Left lung (tissue), 10 donors: ENCODE data around the gene EPHA8. TPM values are rescaled to one million over a fixed set of nuclear protein-coding genes. Genes with fewer than 3 reads are reported as not detected.

ENCODE experiments used
- ATAC-seq: fragments of 200-7000 bp; cut with Tn5 transposase; one replicate; pipeline ENCODE4 v1.9.1; 2020; ENCODE audit warnings: moderate library complexity
- DNase-seq, 4 donors: peaks; one replicate each; pipeline ENCODE4 v3.0.0-alpha.2; 2013 to 2020
- H3K27ac ChIP-seq, 2 donors: fragments of 200-600 bp; sonication (generic) in 1 of 2; one replicate each; pipeline versions ENCODE4 v1.5.0 to v1.8.0; 2020 to 2021
- H3K27me3 ChIP-seq, 2 donors: fragments of 200-600 bp; sonication (generic) in 1 of 2; one replicate each; pipeline versions ENCODE4 v1.5.0 to v1.8.0; 2020 to 2021
- H3K36me3 ChIP-seq, 2 donors: fragments of 200-600 bp; sonication (generic) in 1 of 2; one replicate each; pipeline versions ENCODE4 v1.5.0 to v1.8.0; 2020 to 2021
- H3K4me1 ChIP-seq, 2 donors: fragments of 200-600 bp; one replicate each; pipeline ENCODE4 v1.8.0; 2021
- H3K4me3 ChIP-seq, 2 donors: fragments of 200-600 bp; sonication (generic) in 1 of 2; one replicate each; pipeline versions ENCODE4 v1.5.0 to v1.8.0; 2020 to 2021; ENCODE audit warnings: mild to moderate bottlenecking in 1 of 2
- H3K9me3 ChIP-seq, 2 donors: fragments of 200-600 bp; sonication (generic) in 1 of 2; one replicate each; pipeline versions ENCODE4 v1.5.0 to v1.8.0; 2020 to 2021
- CTCF ChIP-seq, 2 donors: fragments of 200-600 bp; sonication (generic) in 1 of 2; IDR thresholded peaks; one replicate each; pipeline versions ENCODE4 v1.5.0 to v1.8.0; 2021; ENCODE audit warnings: antibody characterized with exemption in 2 of 2
- intact Hi-C, 2 donors: fragments of 100-400 bp; cut with DNase I; formaldehyde crosslinking; loops; one replicate each; pipeline versions ENCODE4 v1.11.2 to v1.14.2; 2022
- microRNA-seq, 2 donors: library from miRNA; unstranded; fragments of <30 nt; microRNA quantifications; one replicate each; pipeline ENCODE4, GENCODE V29; 2019
- polyA plus RNA-seq, 6 donors: library from polyadenylated mRNA; unstranded; fragments of 120-200 nt; gene quantifications; one replicate each; pipeline ENCODE4 v1.2.1, GENCODE V29; 2013; ENCODE audit not compliant: insufficient read length in 6 of 6
- total RNA-seq, 2 donors: library from RNA; stranded (reverse); fragmentation: NEBNext Ultra II Directional; extraction: Animal tissue kit (Norgen Biotek cat#: 25700); gene quantifications; one replicate each; pipeline ENCODE4 v1.2.1, GENCODE V29; 2021
- donor health status: DM: no; HTN: yes; CAD: no.
- donor health status: DM: no; HTN: no; CAD: no.

Gene EPHA8
- total and polyA plus RNA-seq, 8 donors, result 0.07 to 0.21 (median 0.18) TPM; not detected in 5

DNA sequence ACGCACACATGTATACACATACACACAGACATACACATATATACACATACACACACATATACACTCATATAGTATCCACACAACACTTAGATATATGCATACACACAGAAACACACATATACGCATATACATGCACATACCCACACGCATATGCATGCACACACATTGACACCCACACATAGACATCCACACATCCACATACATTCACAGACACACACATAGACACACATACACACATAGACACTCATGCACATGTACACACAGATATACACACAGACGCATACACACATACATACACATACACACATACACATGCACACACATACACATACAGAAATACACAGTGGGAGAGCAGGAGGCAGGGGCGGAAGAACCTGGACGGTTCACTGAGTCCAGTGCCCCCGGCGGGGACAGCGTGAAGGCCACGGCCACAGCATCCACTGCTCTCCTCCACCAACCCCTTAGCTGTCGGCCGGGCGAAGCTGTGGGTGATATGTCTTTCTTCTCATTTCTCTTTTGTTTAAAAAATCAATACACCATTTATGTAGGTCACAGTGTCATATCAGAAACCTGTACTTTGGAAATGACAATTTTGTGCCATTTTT is 86.9 kb downstream of the EPHA8 start:
- DNase-seq (no peak), ATAC-seq (no peak)
- no peaks in the 10 kb centered on the region for H3K4me1 ChIP-seq
- intact Hi-C loops, result no loop called here
- no peak overlapping the region for H3K4me3 ChIP-seq
- H3K27ac ChIP-seq, result no peak overlapping the region
- H3K36me3 ChIP-seq, result no peaks in the 10 kb centered on the region
- H3K27me3 ChIP-seq, result peaks cover 0 to 34% of the 10 kb centered on the region in 2 donors
- no peak for TF ChIP-seq CTCF (IDR thresholded peaks at IDR 0.05)
- no peaks in the 10 kb centered on the region for H3K9me3 ChIP-seq

DNA sequence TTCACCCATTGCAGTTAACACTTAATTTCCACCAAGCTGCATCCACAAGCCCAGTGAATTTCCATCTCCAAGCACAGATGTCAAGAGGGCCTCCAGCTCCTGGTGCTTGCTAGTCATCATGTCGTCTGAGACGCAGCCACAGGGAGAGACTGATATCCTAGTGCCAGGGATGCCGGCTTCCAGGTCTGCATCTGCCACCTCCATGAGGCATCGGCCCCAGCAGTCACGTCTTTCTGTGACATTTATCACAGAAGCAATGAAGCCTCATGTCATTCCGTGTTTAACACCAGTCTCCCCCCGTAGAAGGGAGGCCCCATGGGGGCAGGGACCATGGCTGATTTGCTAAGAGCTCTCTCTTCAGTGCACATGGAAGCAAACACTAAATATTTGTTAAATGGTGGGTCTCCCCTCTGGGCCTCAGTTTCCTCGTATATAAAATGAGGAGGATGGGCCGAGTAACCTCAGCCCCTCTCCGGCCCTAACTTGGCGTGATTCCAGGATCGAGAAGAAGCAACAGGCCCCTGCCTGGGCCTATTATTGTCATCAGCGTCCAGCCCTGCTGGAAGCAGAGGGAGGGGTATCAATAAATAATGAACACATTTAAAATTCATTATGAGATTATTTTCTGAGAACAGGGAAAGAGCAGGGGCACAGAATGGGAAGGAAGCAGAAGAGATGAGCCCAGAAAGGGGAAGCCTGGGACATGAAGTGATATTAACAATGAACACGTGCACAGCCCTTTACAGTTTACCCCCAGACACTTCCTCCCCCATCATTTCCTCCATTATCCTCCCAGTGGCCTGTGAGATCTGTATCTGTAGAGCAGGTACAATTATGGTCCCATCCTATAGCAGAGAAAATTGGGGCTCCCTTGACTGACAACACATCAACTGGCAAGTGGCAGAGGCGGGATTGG is 88.9 kb downstream of the EPHA8 start:
- no peak for TF ChIP-seq CTCF (IDR thresholded peaks at IDR 0.05)
- peak; percentile 49 for ATAC-seq
- no peaks in the 10 kb centered on the region for H3K4me1 ChIP-seq
- H3K27ac ChIP-seq, result no peak overlapping the region
- H3K27me3 ChIP-seq, result peaks cover 0 to 49% of the 10 kb centered on the region in 2 donors
- DNase-seq, result no peak
- H3K4me3 ChIP-seq, result no peak overlapping the region
- no peaks in the 10 kb centered on the region for H3K36me3 ChIP-seq
- H3K9me3 ChIP-seq, result no peaks in the 10 kb centered on the region
- intact Hi-C loops, result no loop called here

GRCh38 chr1:22652881-22653316 is 89.6 kb downstream of the EPHA8 start, which contains the start of gene C1QB:
C1QB (plus strand) TSS chr1:22653236; CDS start chr1:22659463, 6,227 bp downstream.
- peak within 1 kb of the TSS; percentile 18 to 42 for H3K4me3 ChIP-seq
- no peaks in the 10 kb centered on the region for H3K9me3 ChIP-seq
- peak within 1 kb of the TSS in 1 of 2 donors; percentile 58 for H3K27ac ChIP-seq
- no peaks in the 10 kb centered on the region for H3K36me3 ChIP-seq
- peaks cover 0 to 52% of the 10 kb centered on the region in 2 donors for H3K27me3 ChIP-seq
- no peak for TF ChIP-seq CTCF (IDR thresholded peaks at IDR 0.05)
- H3K4me1 ChIP-seq, result no peaks in the 10 kb centered on the region
- ATAC-seq, result peak; percentile 76
- peak in 1 of 4 donors; percentile 81 for DNase-seq
- intact Hi-C loops, result no loop called here

Small RNA genes within 50 kb of the gene (microRNA-seq; reads per million reads assigned to microRNA genes)
- 0 to 0.27 reads per million in 2 donors for gene MIR6127

Other genes starting within 250 kb of the EPHA8 start
- gene ZBTB40, start 111.6 kb upstream of the EPHA8 start, total RNA-seq, result 10 to 100 TPM; 19.6 to 20.6 TPM
- gene ZBTB40, start 111.6 kb upstream of the EPHA8 start, polyA plus RNA-seq, result 10 to 100 TPM; 16.0 to 24.8 (median 21.5) TPM
- gene C1QA, start 73.1 kb downstream of the EPHA8 start, total RNA-seq, result 100 to 1,000 TPM; 395 to 476 TPM
- 10 to 100 TPM; 15.3 to 25.3 (median 22.1) TPM for gene C1QA, start 73.1 kb downstream of the EPHA8 start, polyA plus RNA-seq
- gene C1QC, start 80.1 kb downstream of the EPHA8 start, total RNA-seq, result 100 to 1,000 TPM; 378 to 577 TPM
- 10 to 100 TPM; 21.3 to 28.5 (median 25.5) TPM for gene C1QC, start 80.1 kb downstream of the EPHA8 start, polyA plus RNA-seq
- 100 to 1,000 TPM; 611 to 648 TPM for gene C1QB, start 89.7 kb downstream of the EPHA8 start, total RNA-seq
- 10 to 100 TPM; 12.3 to 18.4 (median 16.9) TPM for gene C1QB, start 89.7 kb downstream of the EPHA8 start, polyA plus RNA-seq
- gene EPHB2, start 147.3 kb downstream of the EPHA8 start, total RNA-seq, result 10 to 100 TPM; 11.3 to 15.9 TPM
- 10 to 100 TPM; 13.7 to 21.0 (median 18.6) TPM for gene EPHB2, start 147.3 kb downstream of the EPHA8 start, polyA plus RNA-seq